IMR-90 (cell line): ENCODE measurements around the gene SNCA. TPM values are rescaled to one million over a fixed set of nuclear protein-coding genes. Genes with fewer than 3 reads are reported as not detected.

Experiments
- ATAC-seq: fragments of 200-7000 bp; cut with Tn5 transposase; 2 replicates; pipeline ENCODE4 v1.9.1; 2020; ENCODE audit warnings: low read depth, mild to moderate bottlenecking, moderate library complexity
- BruUV-seq: library from RNA; stranded (reverse); fragments of 400-500 nt; replicated peaks from 2 replicates; lab custom pipeline; 2021; lab: Mats Ljungman, UMichigan
- CTCF ChIA-PET: fragments of 300-600 bp; formaldehyde crosslinking; extraction: SDS; loops from one replicate; lab custom pipeline; 2021; ENCODE audit warnings: antibody characterized with exemption; lab: Yijun Ruan, JAX
- POLR2A ChIA-PET: fragments of 300-600 bp; sonication (Branson Sonifier 250); formaldehyde crosslinking; loops from one replicate; lab custom pipeline; 2022; ENCODE audit warnings: antibody characterized with exemption; ENCODE audit not compliant: unreplicated experiment; lab: Charles Lee
- DNase-seq: peaks from one replicate; pipeline ENCODE4 v3.0.0; 2013
- H2AFZ ChIP-seq: replicated peaks from 2 replicates; pipeline ENCODE3; 2013; ENCODE audit warnings: low read length, mild to moderate bottlenecking; ENCODE audit not compliant: poor library complexity
- H2AK5ac ChIP-seq: 2 replicates; pipeline ENCODE4 v1.6.1; 2013; ENCODE audit warnings: low read depth, low read length, inconsistent platforms
- H2AK9ac ChIP-seq: replicated peaks from 2 replicates; pipeline ENCODE3; 2013; ENCODE audit warnings: mild to moderate bottlenecking, low read depth, low read length, moderate library complexity; ENCODE audit not compliant: poor library complexity
- H2BK120ac ChIP-seq: 2 replicates; pipeline ENCODE4 v1.6.1; 2013; ENCODE audit warnings: low read depth, low read length, inconsistent platforms
- H2BK15ac ChIP-seq: 3 replicates; pipeline ENCODE4 v1.6.1; 2013; ENCODE audit warnings: low read depth, low read length, inconsistent platforms
- H2BK20ac ChIP-seq: 2 replicates; pipeline ENCODE4 v1.6.1; 2013; ENCODE audit warnings: low read depth, mild to moderate bottlenecking, inconsistent platforms, low read length, moderate library complexity
- H2BK5ac ChIP-seq: 2 replicates; pipeline ENCODE4 v1.6.1; 2013; ENCODE audit warnings: mild to moderate bottlenecking, low read depth, low read length, inconsistent platforms; ENCODE audit not compliant: poor library complexity, severe bottlenecking
- H3K14ac ChIP-seq: replicated peaks from 2 replicates; pipeline ENCODE4 v1.6.1; 2013; ENCODE audit warnings: low read depth, low read length, inconsistent platforms
- H3K18ac ChIP-seq: 2 replicates; pipeline ENCODE4 v1.6.1; 2013; ENCODE audit warnings: low read depth, low read length, control low read depth
- H3K23ac ChIP-seq: 2 replicates; pipeline ENCODE4 v1.6.1; 2013; ENCODE audit warnings: low read depth, low read length, inconsistent platforms
- H3K27ac ChIP-seq: 2 replicates; pipeline ENCODE4 v1.5.1; 2013; ENCODE audit warnings: mild to moderate bottlenecking, control low read depth, low read length; ENCODE audit not compliant: insufficient read depth
- H3K27me3 ChIP-seq: 2 replicates; pipeline ENCODE4 v1.6.1; 2013; ENCODE audit warnings: low read length; ENCODE audit not compliant: control insufficient read depth, insufficient read depth
- H3K36me3 ChIP-seq: 2 replicates; pipeline ENCODE4 v1.6.1; 2013; ENCODE audit warnings: low read length, mixed read lengths; ENCODE audit not compliant: control insufficient read depth, insufficient read depth
- H3K4ac ChIP-seq: 2 replicates; pipeline ENCODE4 v1.6.1; 2013; ENCODE audit warnings: low read depth, low read length, inconsistent platforms
- H3K4me1 ChIP-seq: 2 replicates; pipeline ENCODE4 v1.6.1; 2013; ENCODE audit warnings: low read length, mixed read lengths; ENCODE audit not compliant: control insufficient read depth, insufficient read depth
- H3K4me2 ChIP-seq: 2 replicates; pipeline ENCODE4 v1.6.1; 2013; ENCODE audit warnings: low read depth, mild to moderate bottlenecking, control low read depth, low read length, moderate library complexity
- H3K4me3 ChIP-seq: 2 replicates; pipeline ENCODE4 v1.5.1; 2013; ENCODE audit warnings: low read depth, mild to moderate bottlenecking, control low read depth, low read length, moderate library complexity; ENCODE audit not compliant: insufficient read depth
- H3K56ac ChIP-seq: 2 replicates; pipeline ENCODE4 v1.6.1; 2013; ENCODE audit warnings: low read length, inconsistent platforms; ENCODE audit not compliant: insufficient read depth; ENCODE audit errors: extremely low read depth
- H3K79me1 ChIP-seq, 2 experiments: 2 replicates each; pipeline ENCODE4 v1.6.1; 2013; ENCODE audit warnings: low read length in 2 of 2, inconsistent platforms in 1 of 2, low read depth in 1 of 2
- H3K9ac ChIP-seq: 2 replicates; pipeline ENCODE4 v1.6.1; 2013; ENCODE audit warnings: low read depth, low read length, control low read depth
- H3K9me1 ChIP-seq: 2 replicates; pipeline ENCODE4 v1.6.1; 2013; ENCODE audit warnings: low read length, inconsistent platforms; ENCODE audit not compliant: insufficient read depth
- H3K9me3 ChIP-seq: 2 replicates; pipeline ENCODE4 v1.6.1; 2013; ENCODE audit warnings: low read length; ENCODE audit not compliant: control insufficient read depth, insufficient read depth
- H4K20me1 ChIP-seq: 2 replicates; pipeline ENCODE4 v1.6.1; 2013; ENCODE audit warnings: low read length, inconsistent platforms; ENCODE audit not compliant: insufficient read depth
- H4K5ac ChIP-seq: 2 replicates; pipeline ENCODE4 v1.6.1; 2013; ENCODE audit warnings: mild to moderate bottlenecking, low read depth, low read length, control low read depth
- H4K8ac ChIP-seq, 2 experiments: 2 replicates each; pipeline ENCODE4 v1.6.1; 2013; ENCODE audit warnings: low read depth in 2 of 2, low read length in 2 of 2, control low read depth in 1 of 2, inconsistent platforms in 1 of 2
- H4K91ac ChIP-seq: 2 replicates; pipeline ENCODE4 v1.6.1; 2013; ENCODE audit warnings: low read depth, low read length, inconsistent platforms; ENCODE audit not compliant: insufficient read depth
- SMC3 ChIP-seq: fragments of 150-350 bp; IDR thresholded peaks from 2 replicates; pipeline ENCODE4 v1.6.1; 2016; ENCODE audit warnings: low read depth, mild to moderate bottlenecking, antibody characterized with exemption, low read length, moderate library complexity
- dilution Hi-C: fragments of 300-500 bp; cut with HindIII; formaldehyde crosslinking; loops from one replicate; pipeline ENCODE4 v1.14.3; 2018; ENCODE audit warnings: low sequenced_read_pairs; ENCODE audit not compliant: unreplicated experiment
- in situ Hi-C: fragments of 300-500 bp; cut with MboI; formaldehyde crosslinking; loops from 3 replicates; pipeline ENCODE4 v1.14.3; 2019; ENCODE audit warnings: low sequenced_read_pairs, inconsistent platforms, mixed read lengths
- intact Hi-C: fragments of 100-400 bp; cut with micrococcal nuclease; formaldehyde crosslinking; loops from 2 replicates; pipeline ENCODE4 v1.10.0; 2022
- polyA plus RNA-seq, 3 experiments: library from polyadenylated mRNA; depleted of rRNA; stranded (reverse); fragments of >200 nt; gene quantifications; 2 replicates each; pipeline ENCODE4 v1.2.3, GENCODE V29; 2012; ENCODE audit warnings: low replicate concordance in 1 of 3
- total RNA-seq: library from RNA; depleted of rRNA; stranded (reverse); fragments of >200 nt; gene quantifications from 2 replicates; pipeline ENCODE4 v1.2.3, GENCODE V29; 2012

SNCA gene
- total and polyA plus RNA-seq, 2 of the 4 experiments (the other 2 are of a cell fraction): 0.36 to 0.46 TPM

DNA sequence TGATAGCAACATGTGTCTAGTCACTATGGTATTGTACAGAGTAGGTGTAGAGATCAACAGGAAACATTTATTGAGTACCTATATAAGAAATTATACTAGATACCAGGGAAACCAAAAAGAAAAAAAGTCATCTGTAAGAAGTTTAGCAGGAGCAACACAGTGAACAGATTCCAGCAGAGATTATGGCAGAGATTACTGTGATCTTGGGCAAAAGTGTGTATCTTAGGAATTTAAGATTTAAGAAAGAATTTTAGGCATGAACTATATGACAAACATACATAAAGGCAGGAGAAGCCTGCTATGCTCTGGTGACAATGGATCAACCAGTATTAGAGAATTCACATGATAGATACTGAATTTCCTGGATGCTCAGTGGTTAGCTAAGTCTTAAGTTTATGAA is 37.9 kb downstream of the SNCA start:
- Histone ChIP-seq H3K4me3 (no peak overlapping the region), H3K9me1 (no peaks in the 10 kb centered on the region), H3K4me2 (no peak overlapping the region), H4K91ac (no peak overlapping the region), H2AFZ (no peak overlapping the region), H2BK5ac (no peak overlapping the region), H2BK15ac (no peak overlapping the region), H3K4me1 (peaks cover 2% of the 10 kb centered on the region; the same call in 1 of the 2 replicates), H3K56ac (no peak overlapping the region), H4K8ac (no peak overlapping the region), H3K79me1 (no peaks in the 10 kb centered on the region), H3K4ac (no peak overlapping the region), H3K18ac (no peak overlapping the region), H2AK9ac (no peak overlapping the region), H4K20me1 (no peaks in the 10 kb centered on the region), H3K27me3 (no peaks in the 10 kb centered on the region), H3K36me3 (no peaks in the 10 kb centered on the region), H2AK5ac (no peak overlapping the region), H3K27ac (no peak overlapping the region), H3K9ac (no peak overlapping the region), H3K14ac (no peak overlapping the region), H4K5ac (no peak overlapping the region), H3K23ac (no peak overlapping the region), H3K9me3 (no peaks in the 10 kb centered on the region), H2BK120ac (no peak overlapping the region), H2BK20ac (no peak overlapping the region)
- intact Hi-C loops (no loop called here), dilution Hi-C loops (no loop called here), in situ Hi-C loops (no loop called here)
- ATAC-seq (no peak), DNase-seq (no peak)
- TF ChIP-seq SMC3: no peak
- ChIA-PET POLR2A (no interaction called here), CTCF (no interaction called here)
- BruUV-seq: no TSS peak
